Naive thymus-derived CD4-positive, alpha-beta T cell (primary cell): ENCODE data around the gene RARG. TPM values are rescaled to one million over a fixed set of nuclear protein-coding genes. Genes with fewer than 3 reads are reported as not detected.
"Not testable (repeated sequence)": the region's sequence is repeated elsewhere in the genome, so short reads cannot be mapped to it uniquely, and the experiment has no call there.

Experiments
- ATAC-seq: fragments of 150-1000 bp; cut with Tn5 transposase; 2 replicates; pipeline ENCODE4 v1.10.0; 2021; ENCODE audit warnings: mild to moderate bottlenecking, moderate library complexity
- CTCF ChIA-PET: fragments of 350-600 bp; sonication (Branson Sonifier 250); formaldehyde crosslinking; loops from one replicate; lab custom pipeline; 2021; ENCODE audit warnings: antibody characterized with exemption; lab: Charles Lee
- POLR2A ChIA-PET: fragments of 350-600 bp; sonication (Branson Sonifier 250); formaldehyde crosslinking; loops from one replicate; lab custom pipeline; 2021; ENCODE audit warnings: antibody characterized with exemption, inconsistent platforms; lab: Charles Lee
- DNase-seq, 9 donors: peaks; one replicate each; pipeline versions ENCODE4 v3.0.0 to v3.0.0-alpha.2; 2020 to 2022; ENCODE audit warnings: mixed read lengths in 1 of 9
- H3K27ac ChIP-seq: one replicate; pipeline ENCODE4 v1.7.0; 2013; ENCODE audit warnings: mild to moderate bottlenecking, low read depth, low read length, moderate library complexity
- H3K27me3 ChIP-seq, 2 donors: one replicate each; pipeline ENCODE4 v1.7.0; 2013; ENCODE audit warnings: low read length in 2 of 2, mild to moderate bottlenecking in 2 of 2, moderate library complexity in 2 of 2; ENCODE audit not compliant: control insufficient read depth in 2 of 2, insufficient read depth in 2 of 2
- H3K36me3 ChIP-seq, 3 experiments: 1 replicate in 2 of 3; 2 replicates in 1 of 3; pipeline ENCODE4 v1.7.0; 2013; ENCODE audit warnings: low read length in 3 of 3, mild to moderate bottlenecking in 3 of 3, moderate library complexity in 1 of 3; ENCODE audit not compliant: insufficient read depth in 3 of 3, control insufficient read depth in 2 of 3
- H3K4me1 ChIP-seq, 2 donors: one replicate each; pipeline ENCODE4 v1.7.0; 2013; ENCODE audit warnings: low read length in 2 of 2, mild to moderate bottlenecking in 2 of 2, moderate library complexity in 1 of 2; ENCODE audit not compliant: control insufficient read depth in 2 of 2, insufficient read depth in 2 of 2
- H3K4me3 ChIP-seq: 2 replicates; pipeline ENCODE4 v1.7.0; 2013; ENCODE audit warnings: mild to moderate bottlenecking, low read length
- H3K9me3 ChIP-seq, 3 experiments: 1 replicate in 2 of 3; 2 replicates in 1 of 3; pipeline ENCODE4 v1.7.0; 2013; ENCODE audit warnings: low read length in 3 of 3; ENCODE audit not compliant: control insufficient read depth in 2 of 3
- H3K27ac Mint-ChIP-seq, 9 donors: one replicate each; pipeline ENCODE4 v1.8.0; 2020 to 2022; ENCODE audit warnings: mixed read lengths in 9 of 9, mild to moderate bottlenecking in 8 of 9, moderate library complexity in 5 of 9, inconsistent platforms in 2 of 9
- H3K27me3 Mint-ChIP-seq, 5 donors: one replicate each; pipeline ENCODE4 v1.8.0; 2021 to 2022; ENCODE audit warnings: mixed read lengths in 5 of 5, mild to moderate bottlenecking in 1 of 5
- H3K36me3 Mint-ChIP-seq, 5 donors: one replicate each; pipeline ENCODE4 v1.8.0; 2020 to 2022; ENCODE audit warnings: mixed read lengths in 5 of 5, mild to moderate bottlenecking in 3 of 5, inconsistent platforms in 1 of 5
- H3K4me1 Mint-ChIP-seq, 7 donors: one replicate each; pipeline ENCODE4 v1.8.0; 2020 to 2022; ENCODE audit warnings: mixed read lengths in 7 of 7, mild to moderate bottlenecking in 3 of 7, inconsistent platforms in 1 of 7
- H3K4me3 Mint-ChIP-seq, 10 donors: one replicate each; pipeline ENCODE4 v1.8.0; 2020 to 2022; ENCODE audit warnings: mild to moderate bottlenecking in 10 of 10, mixed read lengths in 10 of 10, moderate library complexity in 6 of 10, inconsistent platforms in 2 of 10
- H3K9me3 Mint-ChIP-seq, 11 donors: one replicate each; pipeline ENCODE4 v1.8.0; 2020 to 2022; ENCODE audit warnings: mixed read lengths in 11 of 11, mild to moderate bottlenecking in 4 of 11, inconsistent platforms in 1 of 11, moderate library complexity in 1 of 11
- intact Hi-C, 2 donors: fragments of 100-400 bp; cut with micrococcal nuclease; formaldehyde crosslinking; loops; one replicate each; pipeline ENCODE4 v1.15.1; 2023
- polyA plus RNA-seq, 2 donors: library from polyadenylated mRNA; unstranded; fragments of 300-500 nt; fragmentation: Illumina TruSeq; gene quantifications; one replicate each; pipeline ENCODE4 v1.2.3, GENCODE V29; 2021
- total RNA-seq, 6 experiments: library from RNA in 5 of 6; stranded (reverse) in 5 of 6; gene quantifications; 1 replicate in 5 of 6; 2 replicates in 1 of 6; pipeline ENCODE4 v1.2.3 and lab custom pipeline; 2021 to 2026

RARG gene
- total and polyA plus RNA-seq, 7 experiments from 2014 or later: 6.4 to 73.1 (median 22.5) TPM

DNA sequence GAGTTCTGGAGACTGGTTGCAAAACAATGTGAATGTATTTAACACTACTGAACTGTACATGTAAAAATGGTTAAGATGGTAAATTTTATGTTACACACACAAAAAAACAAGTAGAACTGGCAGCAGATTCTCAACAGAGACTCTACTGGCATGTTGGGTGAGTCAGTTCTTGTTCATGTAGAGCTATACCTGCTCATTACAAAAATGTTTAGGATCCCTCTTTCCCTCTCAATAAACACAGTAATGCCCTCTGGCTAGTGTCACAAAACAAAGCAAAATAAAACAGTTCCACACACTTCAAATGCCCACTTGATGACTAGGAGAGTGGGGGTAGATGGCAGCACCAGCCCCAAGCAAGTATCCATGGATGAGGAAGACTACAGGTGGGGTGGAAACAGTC is 65.2 kb downstream of the RARG start:
- H3K9me3 ChIP-seq: no peaks in the 10 kb centered on the region
- peaks cover 0 to 29% (median 5%) of the 10 kb centered on the region in 5 donors for H3K36me3 Mint-ChIP-seq
- no peak overlapping the region for H3K27ac Mint-ChIP-seq
- intact Hi-C loops: no loop called here
- CTCF ChIA-PET: interaction anchor here (0.6 to 0.9 kb wide), 2 partner anchors 16 to 40 kb away, joined by 3 read pairs; partner anchors contain the start of gene ITGB7
- POLR2A ChIA-PET: no interaction called here
- ATAC-seq (no peak), DNase-seq (no peak)
- no peaks in the 10 kb centered on the region for H3K27me3 Mint-ChIP-seq
- H3K27ac ChIP-seq: no peak overlapping the region
- peaks cover 0 to 14% (median 0%) of the 10 kb centered on the region in 3 experiments for H3K36me3 ChIP-seq
- no peaks in the 10 kb centered on the region for H3K4me1 ChIP-seq
- no peaks in the 10 kb centered on the region for H3K27me3 ChIP-seq
- no peaks in the 10 kb centered on the region for H3K9me3 Mint-ChIP-seq
- no peak overlapping the region for H3K4me3 Mint-ChIP-seq
- H3K4me3 ChIP-seq: no peak overlapping the region
- no peaks in the 10 kb centered on the region for H3K4me1 Mint-ChIP-seq

DNA sequence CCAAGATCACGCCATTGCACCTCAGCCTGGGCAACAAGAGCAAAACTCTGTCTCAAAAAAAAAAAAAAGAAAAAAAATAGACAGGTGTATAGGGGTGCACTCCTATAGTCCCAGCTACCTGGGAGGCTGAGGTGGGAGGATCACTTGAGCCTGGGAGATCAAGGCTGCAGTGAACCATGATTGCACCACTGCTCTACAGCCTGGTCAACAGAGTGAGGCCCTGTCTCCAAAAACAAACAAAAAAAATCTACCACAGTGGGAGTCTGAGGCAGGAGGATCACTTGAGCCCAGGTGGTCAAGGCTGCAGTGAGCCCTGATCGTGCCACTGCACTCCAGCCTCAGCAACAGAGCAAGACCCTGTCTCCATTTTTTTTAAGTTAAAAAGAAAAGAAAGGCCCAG is 69.0 kb downstream of the RARG start:
- ChIA-PET POLR2A (interaction anchor here (1.5 kb wide), 1 partner anchor 132 kb away, joined by 3 read pairs; the partner anchor contains the start of gene PFDN5), CTCF (interaction anchor here (0.7 kb wide), 1 partner anchor 14 kb away, joined by 3 read pairs; no protein-coding TSS in a partner anchor)
- H3K9me3 Mint-ChIP-seq, H3K27ac ChIP-seq, H3K27me3 ChIP-seq, H3K9me3 ChIP-seq, ATAC-seq, H3K4me3 ChIP-seq, intact Hi-C loops, H3K27me3 Mint-ChIP-seq, H3K36me3 ChIP-seq, H3K4me3 Mint-ChIP-seq, H3K4me1 ChIP-seq, DNase-seq: not testable (repeated sequence)
- Mint-ChIP-seq H3K36me3 (peaks cover 0 to 12% (median 0%) of the 10 kb centered on the region in 5 donors), H3K4me1 (peaks cover 4 to 12% (median 7%) of the 10 kb centered on the region in 7 donors), H3K27ac (peak overlapping the region in 1 of 9 donors; percentile 14)

DNA sequence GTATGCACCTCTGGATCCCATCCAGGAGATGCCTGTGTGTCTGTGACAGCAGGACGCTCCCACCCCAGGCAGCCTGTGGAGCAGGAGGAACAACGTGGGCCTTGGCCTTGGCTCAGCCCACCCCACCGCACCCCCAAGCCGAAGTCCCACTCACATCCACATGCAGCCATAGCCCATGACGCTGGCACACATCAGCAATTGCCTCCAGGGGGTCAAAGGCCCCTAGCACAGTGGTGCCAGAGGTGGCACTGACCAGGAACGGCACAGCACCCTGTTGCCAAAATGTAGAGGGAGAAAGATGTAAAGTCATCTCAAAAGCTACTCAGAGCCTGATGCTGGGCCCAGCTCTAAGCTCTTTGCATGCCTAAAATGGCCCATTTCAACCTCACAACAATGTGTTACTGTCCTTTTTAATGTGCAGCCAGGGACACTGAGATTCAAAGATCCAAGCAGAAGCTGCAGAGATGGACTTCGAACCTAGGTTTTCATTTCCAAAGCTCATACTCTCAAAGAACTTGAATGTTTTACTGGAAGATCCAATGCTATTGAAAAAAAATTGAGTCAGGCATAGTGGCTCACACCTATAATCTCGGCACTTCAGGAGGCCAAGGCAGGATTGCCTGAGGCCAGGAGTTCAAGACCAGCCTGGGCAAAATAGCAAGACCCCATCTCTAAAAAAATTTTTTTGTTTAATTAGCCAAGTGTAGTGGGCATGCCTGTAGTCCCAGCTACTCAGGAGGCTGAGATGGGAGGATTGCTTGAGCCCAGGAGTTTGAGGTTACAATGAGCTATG is 70.7 kb downstream of the RARG start:
- peaks cover 4 to 12% (median 7%) of the 10 kb centered on the region in 7 donors for H3K4me1 Mint-ChIP-seq

DNA sequence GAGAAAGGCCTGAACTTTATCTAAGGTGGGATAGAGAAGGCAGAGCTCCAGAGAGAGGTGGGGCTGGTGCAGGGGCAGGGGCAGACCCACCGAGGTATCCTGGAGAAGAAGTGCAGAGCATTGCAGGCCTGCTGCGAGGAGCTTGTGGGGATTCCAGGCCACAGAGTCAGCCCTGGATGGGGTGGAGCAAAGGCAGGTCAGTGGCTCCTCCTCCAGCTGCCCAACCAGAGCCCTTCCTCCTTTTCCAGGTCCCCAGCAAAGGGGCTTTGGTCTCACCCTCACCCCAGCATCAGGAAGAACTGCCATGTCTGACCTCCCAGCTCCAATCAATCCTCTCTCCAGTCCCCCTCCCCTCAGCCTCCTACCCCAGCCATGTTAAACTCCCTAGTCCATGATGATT is 71.3 kb downstream of the RARG start:
- Histone ChIP-seq H3K27ac (no peak overlapping the region), H3K4me3 (no peak overlapping the region), H3K36me3 (no peaks in the 10 kb centered on the region), H3K4me1 (peaks cover 5 to 7% of the 10 kb centered on the region in 2 donors), H3K27me3 (no peaks in the 10 kb centered on the region), H3K9me3 (no peaks in the 10 kb centered on the region)
- Mint-ChIP-seq H3K36me3 (peaks cover 0 to 4% (median 0%) of the 10 kb centered on the region in 5 donors), H3K4me1 (peaks cover 4 to 12% (median 7%) of the 10 kb centered on the region in 7 donors), H3K4me3 (no peak overlapping the region), H3K27ac (peak overlapping the region in 1 of 9 donors; percentile 26), H3K9me3 (no peaks in the 10 kb centered on the region), H3K27me3 (no peaks in the 10 kb centered on the region)
- no peak for DNase-seq
- POLR2A ChIA-PET: interaction anchor here (1.3 to 2.2 kb wide), 5 partner anchors 12 to 59 kb away, joined by 4 to 7 read pairs (median 4); partner anchors contain the start of genes CSAD, ITGB7 and ZNF740
- intact Hi-C loops: no loop called here
- CTCF ChIA-PET: interaction anchor here (0.8 to 5.4 kb wide), 14 partner anchors 9 to 161 kb away, joined by 3 to 62 read pairs (median 10); partner anchors contain the start of genes AAAS, ESPL1 and PFDN5
- ATAC-seq: no peak

More for the DNA sequence above, 70.7 kb downstream of the RARG start:
- Histone ChIP-seq H3K4me1 (peaks cover 5 to 7% of the 10 kb centered on the region in 2 donors), H3K27ac (no peak overlapping the region), H3K36me3 (no peaks in the 10 kb centered on the region), H3K4me3 (no peak overlapping the region), H3K9me3 (no peaks in the 10 kb centered on the region), H3K27me3 (no peaks in the 10 kb centered on the region)
- ChIA-PET CTCF (interaction anchor here (0.7 to 5.4 kb wide), 8 partner anchors 26 to 161 kb away, joined by 3 to 62 read pairs (median 12); partner anchors contain the start of genes AAAS and PFDN5), POLR2A (interaction anchor here (1.5 kb wide), 2 partner anchors 58 to 133 kb away, joined by 3 to 4 read pairs; partner anchors contain the start of gene PFDN5)
- no peak for ATAC-seq
- H3K36me3 Mint-ChIP-seq: peaks cover 0 to 4% (median 0%) of the 10 kb centered on the region in 5 donors
- no peak for DNase-seq
- H3K27me3 Mint-ChIP-seq: no peaks in the 10 kb centered on the region
- intact Hi-C loops: no loop called here
- no peak overlapping the region for H3K27ac Mint-ChIP-seq
- H3K4me3 Mint-ChIP-seq: no peak overlapping the region
- H3K9me3 Mint-ChIP-seq: no peaks in the 10 kb centered on the region

Other genes with a start within 250 kb of the RARG start
- 100 to 1,000 TPM; 380 to 919 (median 833) TPM for gene EIF4B, start 225.8 kb downstream of the RARG start, total RNA-seq
- gene EIF4B, start 225.8 kb downstream of the RARG start, polyA plus RNA-seq: 100 to 1,000 TPM; 134 to 145 TPM
- gene TNS2, start 182.1 kb downstream of the RARG start, total RNA-seq: 1 to 10 TPM in 4 of 5 experiments, under 1 TPM in 1; 0.73 to 4.4 (median 2.5) TPM
- gene TNS2, start 182.1 kb downstream of the RARG start, polyA plus RNA-seq: under 1 TPM; 0.26 to 0.30 TPM
- 10 to 100 TPM; 33.0 to 48.0 (median 36.4) TPM for gene SPRYD3, start 152.8 kb downstream of the RARG start, total RNA-seq
- gene SPRYD3, start 152.8 kb downstream of the RARG start, polyA plus RNA-seq: 10 to 100 TPM; 48.5 to 57.6 TPM
- gene IGFBP6, start 134.5 kb downstream of the RARG start, total RNA-seq: under 1 TPM in 3 of 5 experiments, not detected in 2; 0.34 to 0.56 (median 0.54) TPM
- under 1 TPM; 0.41 to 0.81 TPM for gene IGFBP6, start 134.5 kb downstream of the RARG start, polyA plus RNA-seq
- under 1 TPM in 4 of 5 experiments, not detected in 1; 0.35 to 0.69 (median 0.51) TPM for gene SOAT2, start 128.7 kb downstream of the RARG start, total RNA-seq
- under 1 TPM in 1 of 2 donors, not detected in 1; 0.31 TPM for gene SOAT2, start 128.7 kb downstream of the RARG start, polyA plus RNA-seq
- gene ZNF740, start 51.5 kb downstream of the RARG start, total RNA-seq: 100 to 1,000 TPM in 2 of 5 experiments, 10 to 100 TPM in 3; 37.2 to 135 (median 49.5) TPM
- 1 to 10 TPM; 3.6 to 3.8 TPM for gene ZNF740, start 51.5 kb downstream of the RARG start, polyA plus RNA-seq
- 10 to 100 TPM; 34.1 to 76.3 (median 69.1) TPM for gene CSAD, start 51.3 kb downstream of the RARG start, total RNA-seq
- 1 to 10 TPM; 1.3 to 2.1 TPM for gene CSAD, start 51.3 kb downstream of the RARG start, polyA plus RNA-seq
- 100 to 1,000 TPM; 208 to 760 (median 408) TPM for gene ITGB7, start 25.0 kb downstream of the RARG start, total RNA-seq
- 100 to 1,000 TPM; 191 to 205 TPM for gene ITGB7, start 25.0 kb downstream of the RARG start, polyA plus RNA-seq
- gene ESPL1, start 36.1 kb upstream of the RARG start, total RNA-seq: 10 to 100 TPM in 1 of 5 experiments, 1 to 10 TPM in 2, under 1 TPM in 2; 0.08 to 65.4 (median 1.1) TPM
- gene ESPL1, start 36.1 kb upstream of the RARG start, polyA plus RNA-seq: not detected
- gene PFDN5, start 63.3 kb upstream of the RARG start, total RNA-seq: 100 to 1,000 TPM; 323 to 785 (median 692) TPM
- gene PFDN5, start 63.3 kb upstream of the RARG start, polyA plus RNA-seq: 1,000 to 10,000 TPM; 1,766 to 1,956 TPM
- gene MYG1, start 67.5 kb upstream of the RARG start, total RNA-seq: 10 to 100 TPM; 38.9 to 55.9 (median 49.2) TPM
- gene MYG1, start 67.5 kb upstream of the RARG start, polyA plus RNA-seq: 10 to 100 TPM; 69.6 to 75.1 TPM
- 10 to 100 TPM; 35.4 to 73.5 (median 69.0) TPM for gene AAAS, start 89.4 kb upstream of the RARG start, total RNA-seq
- gene AAAS, start 89.4 kb upstream of the RARG start, polyA plus RNA-seq: 10 to 100 TPM; 45.9 to 58.2 TPM
- not detected for gene SP7, start 104.1 kb upstream of the RARG start, total RNA-seq
- under 1 TPM; 0.13 to 0.18 TPM for gene SP7, start 104.1 kb upstream of the RARG start, polyA plus RNA-seq
- gene SP1, start 148.0 kb upstream of the RARG start, total RNA-seq: 100 to 1,000 TPM in 2 of 5 experiments, 10 to 100 TPM in 3; 62.7 to 103 (median 79.6) TPM
- gene SP1, start 148.0 kb upstream of the RARG start, polyA plus RNA-seq: 10 to 100 TPM; 10.2 to 13.6 TPM
- gene AMHR2, start 191.6 kb upstream of the RARG start, total RNA-seq: not detected
- gene AMHR2, start 191.6 kb upstream of the RARG start, polyA plus RNA-seq: not detected
- gene PRR13, start 209.5 kb upstream of the RARG start, total RNA-seq: 100 to 1,000 TPM; 147 to 215 (median 201) TPM
- 100 to 1,000 TPM; 493 to 529 TPM for gene PRR13, start 209.5 kb upstream of the RARG start, polyA plus RNA-seq
- 1,000 to 10,000 TPM in 2 of 5 experiments, 100 to 1,000 TPM in 3; 737 to 1,110 (median 928) TPM for gene PCBP2, start 219.9 kb upstream of the RARG start, total RNA-seq
- gene PCBP2, start 219.9 kb upstream of the RARG start, polyA plus RNA-seq: 100 to 1,000 TPM; 148 to 158 TPM